ENCODE measurements around the gene PRF1. TPM values are rescaled to one million over a fixed set of nuclear protein-coding genes. Genes with fewer than 3 reads are reported as not detected.

The PRF1 gene
- polyA plus RNA-seq, 1 experiment: not detected

- Histone ChIP-seq H3K4me3 (ENCODE audit: low read depth, low read length) (no peak overlapping the region), H3K9me3 (ENCODE audit: control insufficient read depth, insufficient read depth, low read length) (peaks cover 15% of the 10 kb centered on the region), H3K27ac (ENCODE audit: low read depth, low read length) (no peak overlapping the region), H3K27me3 (ENCODE audit: control insufficient read depth, insufficient read depth, low read length) (peaks cover 20% of the 10 kb centered on the region)
- no peak for TF ChIP-seq CTCF (IDR thresholded peaks at IDR 0.05; ENCODE audit: low read depth, low read length)
- ChIA-PET CTCF (no interaction called here), POLR2A (no interaction called here)
- no peak for DNase-seq (ENCODE audit: low read depth, low spot score)
Measured at GRCh38 chr10:70629338-70629737, 26.8 kb upstream of the PRF1 start.

GRCh38 chr10:70626056-70626455, 23.5 kb upstream of the PRF1 start:
- Histone ChIP-seq H3K9me3 (ENCODE audit: control insufficient read depth, insufficient read depth, low read length) (peaks cover 25% of the 10 kb centered on the region), H3K4me3 (ENCODE audit: low read depth, low read length) (no peak overlapping the region), H3K27ac (ENCODE audit: low read depth, low read length) (no peak overlapping the region), H3K27me3 (ENCODE audit: control insufficient read depth, insufficient read depth, low read length) (peaks cover 15% of the 10 kb centered on the region)
- DNase-seq (ENCODE audit: low read depth, low spot score): no peak
- ChIA-PET CTCF (no interaction called here), POLR2A (no interaction called here)
- no peak for TF ChIP-seq CTCF (IDR thresholded peaks at IDR 0.05; ENCODE audit: low read depth, low read length)

GRCh38 chr10:70622981-70623844, 20.7 kb upstream of the PRF1 start:
- TF ChIP-seq CTCF (IDR thresholded peaks at IDR 0.05; ENCODE audit: low read depth, low read length): no peak
- CTCF ChIA-PET: interaction anchor here (0.5 to 1.1 kb wide), 3 partner anchors 61 to 192 kb away, joined by 3 to 6 read pairs (median 4); no protein-coding TSS in a partner anchor
- H3K27me3 ChIP-seq (ENCODE audit: control insufficient read depth, insufficient read depth, low read length): peaks cover 13% of the 10 kb centered on the region
- DNase-seq (ENCODE audit: low read depth, low spot score): no peak
- H3K27ac ChIP-seq (ENCODE audit: low read depth, low read length): no peak overlapping the region
- no peak overlapping the region for H3K4me3 ChIP-seq (ENCODE audit: low read depth, low read length)
- POLR2A ChIA-PET: no interaction called here
- peaks cover 19% of the 10 kb centered on the region for H3K9me3 ChIP-seq (ENCODE audit: control insufficient read depth, insufficient read depth, low read length)

GRCh38 chr10:70622541-70622940, 20.0 kb upstream of the PRF1 start:
- ChIA-PET CTCF (no interaction called here), POLR2A (no interaction called here)
- peaks cover 13% of the 10 kb centered on the region for H3K27me3 ChIP-seq (ENCODE audit: control insufficient read depth, insufficient read depth, low read length)
- no peak overlapping the region for H3K4me3 ChIP-seq (ENCODE audit: low read depth, low read length)
- H3K27ac ChIP-seq (ENCODE audit: low read depth, low read length): no peak overlapping the region
- H3K9me3 ChIP-seq (ENCODE audit: control insufficient read depth, insufficient read depth, low read length): peaks cover 19% of the 10 kb centered on the region
- no peak for DNase-seq (ENCODE audit: low read depth, low spot score)
- no peak for TF ChIP-seq CTCF (IDR thresholded peaks at IDR 0.05; ENCODE audit: low read depth, low read length)

GRCh38 chr10:70621503-70622078, 19.1 kb upstream of the PRF1 start:
- POLR2A ChIA-PET: no interaction called here
- Histone ChIP-seq H3K27ac (ENCODE audit: low read depth, low read length) (no peak overlapping the region), H3K9me3 (ENCODE audit: control insufficient read depth, insufficient read depth, low read length) (peaks cover 16% of the 10 kb centered on the region), H3K4me3 (ENCODE audit: low read depth, low read length) (no peak overlapping the region), H3K27me3 (ENCODE audit: control insufficient read depth, insufficient read depth, low read length) (peaks cover 9% of the 10 kb centered on the region)
- CTCF ChIA-PET: no interaction called here
- no peak for DNase-seq (ENCODE audit: low read depth, low spot score)
- TF ChIP-seq CTCF (IDR thresholded peaks at IDR 0.05; ENCODE audit: low read depth, low read length): no peak

All from AG04450 (cell line).